GM12878 (cell line): ENCODE data around the gene N4BP2L2.

Experiments
- BRCA1 ChIP-seq: IDR thresholded peaks from 2 replicates; pipeline ENCODE4 v1.6.1; 2011; ENCODE audit warnings: low read depth, low read length, improper control_type of control experiment
- CBFB ChIP-seq: IDR thresholded peaks from 2 replicates; pipeline ENCODE4 v1.6.1; 2016; ENCODE audit warnings: antibody characterized with exemption, low read depth
- CBX3 ChIP-seq: fragments of 200-600 bp; sonication (generic); IDR thresholded peaks from 2 replicates; pipeline ENCODE4 v1.6.1; 2016; ENCODE audit warnings: low read depth, borderline replicate concordance
- CTCF ChIP-seq, 3 experiments: IDR thresholded peaks in 2 of 3; conservative IDR thresholded peaks in 1 of 3; 2 replicates each; pipeline ENCODE4 v1.5.1; 2011; ENCODE audit warnings: low read depth in 3 of 3, low read length in 3 of 3, mild to moderate bottlenecking in 3 of 3, control low read depth in 2 of 3, moderate library complexity in 2 of 3, inconsistent platforms in 1 of 3, mixed read lengths in 1 of 3; ENCODE audit not compliant: control insufficient read depth in 2 of 3, insufficient read depth in 1 of 3; ENCODE audit errors: extremely low read depth in 1 of 3
- MYC ChIP-seq: IDR thresholded peaks from 2 replicates; pipeline ENCODE4 v1.6.1; 2011; ENCODE audit warnings: mild to moderate bottlenecking, low read length, moderate library complexity, inconsistent platforms; ENCODE audit not compliant: insufficient read depth, insufficient replicate concordance, insufficient read length, severe bottlenecking
- PRDM15 ChIP-seq: fragments of 450-650 bp; formaldehyde crosslinking; IDR thresholded peaks from 2 replicates; pipeline ENCODE4 v1.4.0; 2020; ENCODE audit warnings: mild to moderate bottlenecking, moderate library complexity
- SIX5 ChIP-seq: IDR thresholded peaks from 2 replicates; pipeline ENCODE4 v1.6.1; 2011; ENCODE audit warnings: mild to moderate bottlenecking, low read depth, low read length, moderate library complexity; ENCODE audit not compliant: severe bottlenecking
- SRF ChIP-seq, 2 experiments: IDR thresholded peaks; 2 replicates each; pipeline ENCODE4 v1.6.1; 2011; ENCODE audit warnings: low read depth in 2 of 2, low read length in 2 of 2, mild to moderate bottlenecking in 1 of 2, moderate library complexity in 1 of 2

GRCh38 chr13:32432856-32433255, 105.7 kb downstream of the N4BP2L2 start:
- no peak for TF ChIP-seq BRCA1
- TF ChIP-seq SRF (IDR thresholded peaks at IDR 0.05; ENCODE audit: low read depth in 2 of 2, low read length in 2 of 2), result no peak
- no peak for TF ChIP-seq CBFB
- TF ChIP-seq SIX5, result no peak
- no peak for TF ChIP-seq MYC
- TF ChIP-seq CBX3, result no peak
- no peak for TF ChIP-seq PRDM15 (CRISPR knock-in tag)
- TF ChIP-seq CTCF (IDR thresholded peaks at IDR 0.05 in 2 of 3, conservative IDR thresholded peaks at IDR 0.05 in 1 of 3; ENCODE audit: control insufficient read depth in 2 of 3, extremely low read depth in 1 of 3, insufficient read depth in 1 of 3, low read depth in 3 of 3, low read length in 3 of 3), result no peak
